Epithelial cell of alveolus of lung (primary cell): ENCODE measurements around the gene JMJD6. TPM values are rescaled to one million over a fixed set of nuclear protein-coding genes. Genes with fewer than 3 reads are reported as not detected.

Source experiments
- total RNA-seq: library from RNA; depleted of rRNA; stranded (reverse); fragments of >200 nt; gene quantifications from 2 replicates; pipeline ENCODE4 v1.2.1, GENCODE V29; 2015

JMJD6 gene
- 27.5 and 30.2 TPM in 2 replicates for total RNA-seq

GRCh38 chr17:76726231-76726775, at the start of gene JMJD6:
TSS of gene JMJD6 (minus strand) at chr17:76726606. CDS start at chr17:76726475, 131 bp downstream.

GRCh38 chr17:76737676-76738467, 11.5 kb upstream of the JMJD6 start, which contains the start of gene MFSD11:
TSS of gene MFSD11 (plus strand) at chr17:76738119. CDS start at chr17:76738353, 234 bp downstream.

GRCh38 chr17:76737082-76737675, 10.8 kb upstream of the JMJD6 start, which contains the start of gene SRSF2:
TSS of gene SRSF2 (minus strand) at chr17:76737331. CDS start at chr17:76737160, 171 bp downstream.

GRCh38 chr17:76726776-76727718, 641 bp upstream of the JMJD6 start, which contains the start of gene METTL23:
TSS of gene METTL23 (plus strand) at chr17:76726839. CDS start at chr17:76729711, 2,872 bp downstream.

GRCh38 chr17:76710863-76711611, 15.4 kb downstream of the JMJD6 start, which contains the start of gene MXRA7:
TSS of gene MXRA7 (minus strand) at chr17:76710965. CDS start at chr17:76710946, 19 bp downstream.

Other genes with a start within 250 kb of the JMJD6 start
- 12.5 and 51.8 TPM in 2 replicates for gene RHBDF2, start 225.2 kb downstream of the JMJD6 start, total RNA-seq
- 92.3 and 137 TPM in 2 replicates for gene CYGB, start 188.9 kb downstream of the JMJD6 start, total RNA-seq
- 3.7 and 14.2 TPM in 2 replicates for gene PRCD, start 186.6 kb downstream of the JMJD6 start, total RNA-seq
- 0.72 and 2.5 TPM in 2 replicates for gene ST6GALNAC2, start 140.7 kb downstream of the JMJD6 start, total RNA-seq
- 0.26 TPM in 1 of 2 replicates, not detected in the other for gene ST6GALNAC1, start 82.8 kb downstream of the JMJD6 start, total RNA-seq
- gene MXRA7, start 15.6 kb downstream of the JMJD6 start, total RNA-seq: 74.6 and 180 TPM in 2 replicates
- gene METTL23, start 233 bp upstream of the JMJD6 start, total RNA-seq: 34.4 and 37.9 TPM in 2 replicates
- gene SRSF2, start 10.7 kb upstream of the JMJD6 start, total RNA-seq: 207 and 239 TPM in 2 replicates
- gene MFSD11, start 11.5 kb upstream of the JMJD6 start, total RNA-seq: 12.8 and 23.7 TPM in 2 replicates
- 0.08 and 1.0 TPM in 2 replicates for gene MGAT5B, start 141.8 kb upstream of the JMJD6 start, total RNA-seq